GM18858 (cell line): ENCODE measurements around the gene CLEC4F.

ENCODE experiments used
- ATAC-seq: cut with Tn5 transposase; IDR thresholded peaks from one replicate; pipeline ENCODE4 v1.9.1; 2021; ENCODE audit not compliant: unreplicated experiment

Gene CLEC4F

DNA sequence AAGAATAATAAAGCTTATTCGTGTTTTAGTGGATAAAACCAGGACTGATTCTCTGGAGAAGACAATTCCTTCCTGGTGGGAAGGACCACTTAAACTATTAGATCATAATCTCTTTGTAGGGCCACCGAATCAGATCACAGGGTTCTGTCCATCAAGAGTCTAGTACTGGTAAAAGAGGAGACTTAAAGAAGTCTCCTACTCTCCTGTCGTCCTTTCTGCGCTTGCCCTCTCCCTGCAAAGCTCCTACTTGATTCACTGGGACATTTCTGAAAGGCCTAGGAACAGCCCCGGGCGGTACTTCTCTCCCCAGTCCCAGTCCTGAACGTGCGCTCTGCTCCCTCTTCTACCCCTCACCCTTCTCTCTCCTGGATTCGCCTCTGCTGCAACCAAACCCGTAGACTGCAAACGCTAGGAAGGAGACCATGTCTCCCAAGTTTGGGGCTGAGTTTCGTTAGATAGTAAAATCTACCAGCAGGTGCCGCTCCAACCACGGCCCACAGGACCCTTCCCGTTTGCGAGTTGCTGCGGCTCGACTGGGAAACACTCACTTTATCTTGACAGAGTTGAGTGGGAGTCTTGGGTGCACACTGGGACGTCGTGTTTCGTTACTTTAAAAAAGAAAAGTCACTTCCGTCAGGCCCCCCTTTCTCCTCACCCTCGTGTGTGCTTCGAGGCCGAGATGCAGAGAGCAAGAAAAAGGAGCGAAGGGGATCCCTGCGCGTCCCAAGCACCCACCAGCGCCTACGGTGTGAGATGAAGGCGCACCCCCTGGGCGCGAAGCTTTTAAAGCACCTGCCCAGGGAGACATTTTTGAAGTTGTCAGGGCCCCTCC is 30.9 kb downstream of the CLEC4F start:
- no peak for ATAC-seq

DNA sequence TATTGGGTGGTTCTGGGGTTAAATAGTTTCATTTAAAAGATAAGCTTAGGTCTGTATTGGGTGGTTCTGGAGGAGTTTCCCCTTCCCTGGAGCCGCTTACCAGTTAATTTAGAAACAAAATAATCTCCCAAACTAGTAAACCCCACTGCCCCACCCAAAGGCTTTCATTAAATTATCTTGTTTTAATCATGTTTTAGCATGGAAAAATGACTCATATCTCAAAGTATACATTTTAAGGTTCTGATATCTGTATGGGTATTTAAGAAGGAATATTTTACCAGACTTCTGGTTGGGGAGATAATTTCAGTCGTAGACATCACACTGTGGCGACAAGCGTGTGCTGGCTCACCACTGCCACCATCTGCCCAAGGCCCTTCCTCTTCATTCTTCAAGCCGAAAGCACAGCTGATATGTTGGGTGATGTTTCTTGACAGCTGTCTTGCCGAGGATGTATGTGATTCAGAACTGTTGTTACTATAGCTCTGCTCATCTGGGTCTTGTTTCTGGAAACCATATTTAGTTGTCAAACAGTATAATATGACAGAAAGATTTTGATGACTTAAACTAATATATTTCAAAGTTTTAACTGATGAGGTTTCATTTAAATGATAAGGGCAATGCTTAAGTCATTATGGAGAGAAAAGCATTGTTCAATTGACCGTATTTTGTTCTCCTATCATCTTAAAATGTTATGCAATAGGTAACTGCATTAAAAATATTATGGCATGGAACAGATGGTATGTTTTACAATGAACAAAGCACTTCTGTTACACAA is 35.1 kb downstream of the CLEC4F start:
- ATAC-seq = no peak

DNA sequence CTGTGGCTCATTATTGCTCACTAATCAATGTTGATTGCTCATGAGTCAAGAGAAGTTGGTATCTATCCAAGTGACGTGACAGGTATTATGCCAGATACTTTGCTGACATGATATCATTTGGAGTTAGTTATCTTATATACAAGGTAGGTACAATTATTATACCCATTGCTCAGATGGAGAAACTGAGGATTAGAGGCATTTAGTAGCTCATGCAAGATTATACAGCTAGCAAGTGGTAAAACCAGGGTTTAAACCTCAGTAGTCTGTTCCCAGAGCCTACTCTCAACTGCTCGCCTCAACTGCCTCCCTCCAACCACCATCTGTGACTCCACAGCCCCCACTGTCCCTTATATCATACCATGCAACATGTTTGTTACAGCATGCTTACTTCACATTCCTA is 36.1 kb downstream of the CLEC4F start:
- ATAC-seq = no peak

DNA sequence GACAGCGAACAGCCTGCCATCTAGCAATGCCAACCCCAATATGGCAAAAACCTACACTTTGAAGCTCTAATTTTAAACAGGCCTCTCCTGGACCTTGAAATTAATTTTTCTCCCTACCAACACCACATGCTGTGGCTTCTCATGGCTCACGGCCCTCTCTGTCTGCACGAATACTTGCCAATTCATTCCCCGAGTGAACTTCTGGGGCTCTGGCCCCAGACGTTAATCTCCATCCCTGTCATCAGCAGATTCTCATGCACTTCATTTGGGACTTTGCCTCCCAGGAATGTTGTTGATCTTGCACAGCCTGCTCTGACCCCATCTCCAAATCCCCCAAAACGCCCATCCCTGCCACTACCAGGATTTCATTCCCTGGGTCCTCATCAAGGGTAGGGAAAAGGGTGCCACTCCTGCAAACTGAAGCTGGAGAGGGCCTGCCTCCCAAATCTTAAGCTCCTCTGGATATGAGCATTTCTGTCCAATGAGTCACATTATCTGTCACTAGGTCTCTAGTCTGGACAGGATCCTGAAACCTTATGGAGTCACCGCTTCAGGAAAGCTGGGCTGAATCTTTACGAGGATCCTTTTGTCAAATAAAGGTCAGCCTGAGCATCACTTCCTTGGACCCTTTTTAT is 40.4 kb downstream of the CLEC4F start:
- ATAC-seq = no peak

DNA sequence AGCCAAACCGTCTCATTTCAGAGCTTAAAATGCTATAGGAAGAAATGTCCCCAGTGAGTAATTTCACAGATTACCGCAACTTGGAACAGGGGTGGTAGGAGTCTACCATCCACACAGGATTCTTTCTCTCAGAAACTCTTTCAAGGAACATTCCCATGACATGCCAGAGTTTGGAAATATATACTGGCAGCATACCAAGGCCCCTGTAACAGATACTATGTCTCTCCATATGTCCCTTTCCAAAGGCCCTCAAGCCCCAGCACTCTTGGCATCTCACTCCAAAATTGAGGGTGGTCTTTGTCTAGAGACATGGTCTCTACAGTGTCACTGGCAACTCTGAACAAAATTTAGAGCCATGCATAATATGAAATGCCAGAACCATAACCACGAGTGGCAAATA is 40.9 kb downstream of the CLEC4F start:
- no peak for ATAC-seq

DNA sequence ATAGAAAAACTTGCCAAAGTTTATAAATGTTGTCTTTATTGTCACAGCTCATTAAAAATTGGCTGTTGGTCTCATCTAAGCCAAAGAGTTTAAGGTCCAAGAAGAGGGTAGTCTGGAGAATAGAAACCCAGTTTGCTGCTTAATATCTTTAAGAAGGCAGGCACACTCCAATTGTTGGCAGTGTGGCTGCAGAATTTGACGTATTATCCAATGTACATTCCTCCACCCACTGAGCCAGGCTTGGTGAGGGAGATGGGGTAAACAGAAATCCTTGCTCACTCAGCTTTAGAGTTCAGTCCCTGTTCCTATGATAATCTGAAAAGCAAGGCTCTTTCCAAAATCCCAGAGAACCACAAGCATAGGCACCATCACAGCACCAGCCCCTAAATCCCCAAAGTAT is 41.7 kb downstream of the CLEC4F start:
- ATAC-seq = no peak

DNA sequence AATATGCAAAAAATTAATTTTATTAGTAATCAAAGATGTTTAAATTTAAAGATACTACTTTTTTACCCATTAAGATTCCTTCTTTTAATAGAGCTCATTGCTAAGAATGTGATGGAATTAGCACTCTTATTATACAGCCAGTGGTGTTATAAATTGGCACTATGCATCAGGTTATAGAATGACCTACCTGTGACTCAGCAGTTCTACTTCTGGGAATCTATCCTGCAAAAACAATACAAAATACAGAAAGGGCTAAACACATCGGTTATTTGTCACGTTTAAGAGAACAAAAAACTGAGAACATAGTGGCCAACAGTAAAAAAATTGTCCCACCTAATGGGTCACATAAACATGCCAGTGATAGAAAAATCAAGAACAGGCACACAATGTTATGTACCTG is 42.9 kb downstream of the CLEC4F start:
- ATAC-seq = no peak

DNA sequence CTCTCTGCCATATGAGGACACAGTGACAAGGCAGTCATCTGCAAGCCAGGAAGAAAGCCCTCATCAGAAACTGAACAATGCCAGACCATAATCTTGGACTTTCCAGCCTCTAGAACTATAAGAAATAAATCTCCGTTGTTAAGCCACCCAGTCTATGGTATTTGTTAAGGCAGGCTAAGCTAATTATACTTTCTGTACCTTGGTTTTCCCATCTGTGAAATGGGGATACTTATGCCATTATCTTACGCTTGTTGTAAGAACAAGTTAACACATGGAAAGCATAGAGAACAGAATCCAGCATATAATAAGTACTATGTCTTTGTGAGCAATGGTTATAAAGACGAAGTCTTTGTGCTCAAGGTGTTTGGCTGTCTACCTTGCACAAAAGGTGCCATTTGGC is 44.1 kb downstream of the CLEC4F start:
- ATAC-seq = no peak

DNA sequence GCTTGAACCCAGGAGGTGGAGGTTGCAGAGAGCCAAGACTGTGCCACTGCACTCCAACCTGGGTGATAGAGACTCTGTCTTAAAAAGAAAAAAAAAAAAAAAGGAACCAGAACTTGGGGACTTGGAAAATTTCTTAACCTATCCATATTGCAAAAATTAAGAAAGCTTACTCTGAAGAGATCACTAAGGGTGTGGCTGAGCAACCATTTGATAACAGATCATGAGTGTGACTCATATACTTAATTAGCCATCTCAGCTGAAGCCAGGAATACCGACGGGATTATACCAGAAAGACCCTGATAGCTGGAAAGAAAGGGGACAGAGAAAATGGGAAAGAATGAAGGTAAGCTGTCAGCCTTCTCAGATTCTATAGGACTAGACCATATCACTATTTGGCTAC is 45.3 kb downstream of the CLEC4F start:
- no peak for ATAC-seq

DNA sequence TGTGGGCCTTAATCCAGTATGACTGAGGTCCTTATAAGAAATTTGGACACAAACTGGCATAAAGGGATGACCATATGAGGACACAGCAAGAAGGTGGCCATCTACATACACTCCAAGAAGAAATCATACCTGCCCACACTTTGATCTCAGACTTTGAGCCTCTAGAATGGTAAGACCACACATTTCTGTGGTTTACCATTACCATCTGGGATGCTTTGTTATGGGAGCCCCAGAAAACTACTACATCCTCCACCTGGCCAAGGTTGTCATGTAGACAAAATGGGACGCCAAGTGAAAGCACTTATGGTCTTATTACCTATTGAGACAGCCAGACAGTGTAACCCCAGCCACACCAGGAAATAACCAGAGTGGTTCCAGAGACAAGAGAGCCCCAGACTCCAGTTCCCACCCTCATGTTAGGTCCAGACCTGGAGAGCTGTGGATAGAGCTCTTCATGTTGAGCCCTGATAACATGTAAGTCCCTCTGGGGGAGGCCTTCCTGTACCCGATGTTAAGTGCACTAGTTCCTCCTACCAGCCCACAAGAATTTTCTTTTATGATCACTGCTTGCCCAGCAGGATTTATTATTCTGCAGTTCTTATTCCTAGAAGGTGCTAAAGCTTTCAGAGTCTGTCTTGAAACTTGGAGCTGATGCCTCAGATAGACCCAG is 47.8 kb downstream of the CLEC4F start:
- no peak for ATAC-seq

DNA sequence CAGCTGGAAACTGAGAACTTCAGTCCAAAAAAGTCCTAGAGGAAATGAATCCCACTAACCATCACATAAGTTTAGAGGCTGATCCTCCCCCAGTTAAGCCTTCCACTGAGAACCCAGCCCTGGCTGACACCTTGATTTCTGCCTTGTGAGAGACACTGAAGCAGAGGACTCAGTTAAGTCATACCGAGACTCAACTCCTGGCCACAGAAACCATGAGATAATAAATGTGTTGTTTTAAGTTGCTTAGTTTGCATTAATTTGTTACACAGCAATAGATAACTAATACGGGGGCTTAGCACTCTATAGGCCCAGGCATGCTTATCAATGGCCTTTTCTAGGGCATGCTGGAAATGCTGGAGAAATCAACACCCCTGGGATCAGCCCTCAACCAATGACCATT is 49.0 kb downstream of the CLEC4F start:
- no peak for ATAC-seq

GRCh38 chr2:70769450-70769849 is 50.9 kb downstream of the CLEC4F start:
- ATAC-seq = no peak

GRCh38 chr2:70768590-70769085 is 51.8 kb downstream of the CLEC4F start:
- ATAC-seq = no peak

DNA sequence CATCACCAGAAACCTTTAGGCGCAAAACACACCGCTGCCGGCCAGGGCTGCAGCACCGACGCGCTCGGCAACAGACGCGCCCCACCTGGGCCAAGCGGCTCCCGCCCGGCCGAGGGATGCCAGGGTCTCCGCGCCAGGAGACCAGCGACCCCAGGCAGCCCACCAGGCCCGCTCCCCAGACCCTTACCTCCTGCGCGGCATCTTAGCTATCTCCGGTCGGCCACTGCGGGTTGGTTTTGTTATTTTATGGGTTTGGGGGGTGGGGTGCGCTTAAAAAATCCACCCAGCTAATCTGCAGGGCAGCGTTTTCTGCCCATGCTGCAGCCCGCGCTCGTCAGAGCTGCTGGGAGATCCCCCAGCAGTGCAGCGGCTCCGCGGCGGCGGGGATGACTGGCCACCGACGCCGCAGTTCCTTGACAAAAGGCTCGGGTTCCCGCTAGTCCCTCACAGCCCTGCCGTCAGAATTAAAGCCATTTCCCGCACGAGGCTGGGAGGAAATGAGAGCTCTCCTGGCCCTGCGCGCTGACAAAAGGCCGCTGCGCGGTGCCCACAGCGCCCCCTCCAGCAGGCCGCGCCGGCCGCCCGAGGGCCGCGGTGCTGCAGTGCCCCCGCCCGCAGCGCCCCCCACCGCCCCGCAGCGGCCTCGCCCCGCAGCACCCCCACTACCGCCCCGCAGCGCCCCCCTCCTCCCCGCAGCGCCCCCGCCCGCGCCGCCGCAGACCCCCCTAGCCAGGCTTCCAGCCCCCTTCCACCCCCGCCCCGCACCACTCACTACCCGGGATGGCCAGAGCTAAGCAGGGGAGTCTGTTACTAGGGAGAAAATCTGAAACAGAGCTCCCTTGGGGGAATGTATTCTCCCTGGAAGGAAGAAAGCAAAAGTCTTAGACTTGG is 52.5 kb downstream of the CLEC4F start, which contains the start of gene ADD2:
TSS of gene ADD2 (minus strand) at position 502 of the 891 bp plus-strand sequence. CDS start 61,792 bp downstream, outside the sequence.
- no peak for ATAC-seq

DNA sequence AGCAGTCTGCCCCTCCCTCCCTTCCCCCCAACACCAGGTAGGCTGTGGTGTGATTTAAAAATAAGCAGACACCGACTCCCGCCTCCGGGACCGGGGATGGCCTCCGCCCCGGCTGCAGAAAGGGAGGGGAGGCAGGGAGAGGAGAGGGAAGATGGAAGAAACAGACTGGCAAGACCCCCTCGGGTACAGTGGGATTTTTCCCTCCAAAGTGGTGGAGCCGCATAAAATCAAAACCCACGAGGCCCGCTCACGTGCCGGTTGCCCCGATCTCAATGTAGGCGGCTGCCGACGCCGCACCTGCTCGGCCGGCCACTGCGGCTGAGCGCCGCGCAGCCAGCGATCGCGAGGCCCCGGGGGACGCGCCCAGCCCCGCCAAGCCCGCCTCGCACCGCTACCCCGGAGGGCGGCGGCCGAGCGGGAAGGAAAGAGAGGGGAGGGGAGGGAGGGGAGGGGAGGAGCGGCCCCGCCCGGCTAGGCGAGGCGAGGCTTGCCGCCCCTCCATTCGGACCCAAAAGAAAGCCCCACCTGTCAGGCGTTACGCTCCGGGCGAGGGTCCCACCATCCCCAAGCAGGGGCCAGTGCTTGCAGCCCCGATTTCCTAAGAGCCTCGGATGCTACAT is 53.2 kb downstream of the CLEC4F start:
- no peak for ATAC-seq

GRCh38 chr2:70766357-70767078 is 53.9 kb downstream of the CLEC4F start:
- ATAC-seq = no peak

- no peak for ATAC-seq
Measured at GRCh38 chr2:70765507-70765906, 54.9 kb downstream of the CLEC4F start.

DNA sequence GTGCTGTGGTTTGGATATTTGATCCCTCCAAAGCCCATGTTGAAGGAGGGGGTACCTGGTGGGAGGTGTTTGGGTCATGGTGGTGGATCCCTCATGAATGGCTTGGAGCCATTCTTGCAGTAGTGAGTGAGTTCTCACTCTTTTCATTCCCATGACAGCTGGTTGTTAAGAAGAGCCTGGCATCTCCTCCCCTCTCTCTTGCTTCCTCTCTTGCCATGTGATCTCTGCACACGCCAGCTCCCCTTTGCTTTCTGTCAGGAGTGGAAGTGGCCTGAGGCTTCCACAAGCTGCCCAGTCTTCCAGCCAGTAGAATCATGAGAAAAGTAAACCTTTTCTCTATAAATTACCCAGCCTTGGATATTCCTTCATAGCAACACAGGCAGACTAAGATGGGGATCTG is 61.0 kb downstream of the CLEC4F start:
- no peak for ATAC-seq
